Measurements from ENCODE around the gene MAP7D1.

The MAP7D1 gene

DNA sequence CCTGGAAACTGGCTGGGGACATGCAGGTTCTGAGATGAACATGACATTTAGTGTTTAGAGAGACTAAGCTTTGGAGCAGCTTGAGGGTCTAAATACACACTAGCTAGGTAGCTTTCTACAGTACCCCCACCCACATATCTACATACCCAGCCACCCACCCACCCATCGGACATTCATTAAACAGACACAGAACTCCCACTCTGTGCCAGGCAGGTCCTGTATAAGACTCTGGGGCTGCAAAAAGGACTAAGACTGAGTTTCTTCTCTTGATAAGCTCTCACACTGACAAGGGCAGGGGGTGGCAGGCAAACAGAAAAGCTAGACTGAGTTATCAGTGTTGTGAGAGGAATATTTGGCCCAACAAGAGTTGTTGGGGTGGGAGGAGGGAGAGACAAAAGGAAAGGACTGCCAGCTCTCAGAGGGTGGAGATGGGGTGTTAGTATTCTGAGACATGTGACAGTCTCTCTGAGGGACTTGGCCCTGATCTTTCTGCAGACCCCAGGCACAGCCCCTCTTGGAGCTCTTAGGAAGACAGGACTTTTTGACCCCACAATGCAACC is 6.8 kb downstream of the MAP7D1 start:
- DNase-seq (ENCODE audit: low read depth, low spot score): no peak
- no peak overlapping the region for H3K4me3 ChIP-seq (ENCODE audit: low read length)

DNA sequence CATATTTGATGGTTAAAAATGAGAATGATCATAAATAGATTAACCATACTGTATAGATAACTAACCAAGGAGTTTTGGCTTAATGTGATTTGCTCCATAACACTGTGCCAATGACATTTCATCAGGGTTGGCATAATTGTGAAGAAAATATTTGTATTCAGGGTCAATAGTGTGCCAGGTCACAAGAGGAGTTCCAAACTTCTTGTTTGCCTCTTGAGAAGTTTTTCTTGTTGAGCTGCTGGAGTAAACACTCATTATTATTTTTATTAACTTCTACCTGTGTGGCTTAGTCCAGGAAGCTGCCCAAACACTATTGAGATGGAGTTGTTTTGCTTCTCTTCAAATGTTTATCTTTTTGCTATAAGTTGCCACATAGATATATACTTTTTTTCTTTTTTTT is 7.5 kb downstream of the MAP7D1 start:
- no peak overlapping the region for H3K4me3 ChIP-seq (ENCODE audit: low read length)
- no peak for DNase-seq (ENCODE audit: low read depth, low spot score)

DNA sequence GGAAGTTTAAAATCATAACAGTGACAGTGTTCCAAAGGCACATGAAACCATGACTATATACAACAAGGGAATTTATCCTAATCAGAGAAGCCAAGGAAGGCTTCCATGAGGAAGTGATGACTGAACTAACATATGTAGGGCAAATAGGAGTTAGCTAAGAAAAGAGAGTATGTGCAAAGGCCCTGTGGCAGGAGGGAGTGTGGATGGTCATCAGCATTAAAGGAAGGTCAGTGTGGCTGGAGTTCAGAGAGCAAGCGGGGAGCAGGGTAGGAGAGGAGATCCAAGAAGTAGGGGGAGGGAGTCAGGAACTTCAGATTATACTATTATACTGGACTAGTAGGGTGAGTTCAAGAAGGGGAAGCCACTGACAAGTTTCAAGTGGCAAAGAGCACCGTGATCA is 8.4 kb downstream of the MAP7D1 start:
- no peak for DNase-seq (ENCODE audit: low read depth, low spot score)
- no peak overlapping the region for H3K4me3 ChIP-seq (ENCODE audit: low read length)

DNA sequence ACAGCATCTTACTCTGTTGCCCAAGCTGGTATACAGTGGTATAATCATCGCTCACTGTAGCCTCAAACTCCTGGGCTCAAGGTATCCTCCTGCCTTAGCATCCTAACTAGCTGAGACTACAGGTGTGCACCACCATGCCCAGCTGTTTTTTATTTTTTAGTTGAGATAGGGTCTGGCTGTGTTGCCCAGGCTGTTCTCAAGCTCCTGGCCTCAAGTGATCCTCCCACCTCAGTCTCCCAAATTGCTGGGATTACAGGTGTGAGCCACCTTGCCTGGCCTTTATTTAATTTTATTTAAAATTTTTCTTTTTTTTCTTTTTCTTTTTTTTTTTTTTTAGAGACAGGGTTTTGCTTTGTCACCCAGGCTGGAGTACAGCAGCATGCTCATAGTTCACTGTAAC is 9.2 kb downstream of the MAP7D1 start:
- DNase-seq (ENCODE audit: low read depth, low spot score): no peak
- H3K4me3 ChIP-seq (ENCODE audit: low read length): no peak overlapping the region

DNA sequence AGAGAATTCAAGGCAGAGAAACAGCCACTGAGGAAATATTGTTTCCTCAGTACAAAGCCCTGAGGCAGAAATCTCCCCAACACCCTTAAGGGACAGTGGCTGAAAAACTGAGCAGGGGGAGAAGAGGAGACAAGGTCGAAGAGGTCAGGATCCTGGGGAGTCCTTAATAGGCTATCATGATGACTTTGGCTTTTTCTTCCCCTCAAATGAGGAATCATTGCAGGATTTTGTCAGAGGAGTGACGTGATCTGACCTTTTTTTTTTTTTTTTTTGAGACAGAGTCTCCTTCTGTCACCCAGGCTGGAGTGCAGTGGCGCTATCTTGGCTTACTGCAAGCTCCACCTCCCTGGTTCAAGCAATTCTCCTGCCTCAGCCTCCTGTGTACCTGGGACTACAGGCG is 10.2 kb downstream of the MAP7D1 start:
- no peak overlapping the region for H3K4me3 ChIP-seq (ENCODE audit: low read length)
- no peak for DNase-seq (ENCODE audit: low read depth, low spot score)

DNA sequence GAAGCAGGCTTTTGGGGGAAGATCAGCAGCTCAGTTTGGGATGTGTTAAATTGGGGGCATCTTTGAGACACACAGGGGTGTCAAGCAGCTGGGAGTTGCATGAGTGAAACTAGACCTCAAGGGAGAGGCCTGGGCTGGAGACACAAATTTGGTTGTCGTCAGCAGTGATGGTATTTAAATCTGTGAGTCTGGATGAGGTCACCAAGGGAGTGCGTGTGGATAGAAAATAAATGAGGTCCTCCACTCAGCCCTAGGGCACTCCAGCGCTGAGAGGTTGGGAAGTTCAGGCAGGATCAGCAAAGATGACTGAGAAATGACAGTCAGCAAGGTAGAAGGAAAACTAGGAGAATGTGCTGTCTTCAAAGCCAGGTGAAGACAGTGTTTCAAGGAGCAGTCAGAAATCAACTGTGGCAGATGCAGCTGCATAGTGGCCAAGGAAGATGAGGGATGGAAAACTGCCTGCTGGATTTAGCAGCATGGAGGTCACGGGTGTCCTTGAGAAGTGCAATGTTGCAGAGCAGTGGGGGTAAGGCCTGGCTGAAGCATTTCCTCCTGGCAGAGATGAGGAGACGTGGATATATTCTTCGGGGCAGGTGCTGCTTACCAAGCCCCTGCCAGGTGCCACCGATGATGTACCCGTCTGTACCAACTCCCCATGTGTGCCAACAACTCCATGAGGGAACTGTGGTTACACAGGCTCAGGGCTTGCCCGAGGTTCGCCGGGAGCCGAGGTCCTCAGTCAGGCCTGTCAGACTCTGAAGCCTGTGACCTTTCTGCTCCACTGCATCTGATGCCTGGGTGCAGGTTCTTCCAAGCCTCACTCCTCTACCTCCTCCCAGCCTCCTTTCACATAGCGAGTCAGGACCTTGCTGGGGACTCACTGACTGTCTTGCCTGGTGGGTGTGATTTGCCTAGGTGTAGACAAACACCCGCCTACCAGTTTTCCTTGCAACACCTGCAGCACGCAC is 11.3 kb downstream of the MAP7D1 start:
- no peak for DNase-seq (ENCODE audit: low read depth, low spot score)
- H3K4me3 ChIP-seq (ENCODE audit: low read length): no peak overlapping the region

DNA sequence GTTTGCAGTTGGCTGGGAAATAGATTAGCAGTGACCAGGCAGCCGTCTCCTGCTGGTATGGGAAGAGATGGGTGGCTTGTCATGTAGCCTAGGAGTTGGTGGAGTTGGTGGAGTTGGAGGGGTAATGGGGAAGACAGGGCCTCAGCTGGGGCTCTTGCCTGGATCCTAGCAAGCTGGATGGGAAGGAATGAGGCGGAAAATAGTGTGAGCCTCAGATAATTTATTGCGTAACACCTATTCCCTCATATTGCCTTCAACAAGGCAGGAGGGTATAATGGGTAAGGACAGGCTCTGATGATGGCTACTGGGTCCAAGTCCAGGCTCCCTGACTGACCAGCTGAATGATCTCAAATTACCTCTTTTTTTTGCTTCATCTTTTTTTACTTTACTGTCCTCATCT is 12.6 kb downstream of the MAP7D1 start:
- DNase-seq (ENCODE audit: low read depth, low spot score): no peak
- H3K4me3 ChIP-seq (ENCODE audit: low read length): no peak overlapping the region

DNA sequence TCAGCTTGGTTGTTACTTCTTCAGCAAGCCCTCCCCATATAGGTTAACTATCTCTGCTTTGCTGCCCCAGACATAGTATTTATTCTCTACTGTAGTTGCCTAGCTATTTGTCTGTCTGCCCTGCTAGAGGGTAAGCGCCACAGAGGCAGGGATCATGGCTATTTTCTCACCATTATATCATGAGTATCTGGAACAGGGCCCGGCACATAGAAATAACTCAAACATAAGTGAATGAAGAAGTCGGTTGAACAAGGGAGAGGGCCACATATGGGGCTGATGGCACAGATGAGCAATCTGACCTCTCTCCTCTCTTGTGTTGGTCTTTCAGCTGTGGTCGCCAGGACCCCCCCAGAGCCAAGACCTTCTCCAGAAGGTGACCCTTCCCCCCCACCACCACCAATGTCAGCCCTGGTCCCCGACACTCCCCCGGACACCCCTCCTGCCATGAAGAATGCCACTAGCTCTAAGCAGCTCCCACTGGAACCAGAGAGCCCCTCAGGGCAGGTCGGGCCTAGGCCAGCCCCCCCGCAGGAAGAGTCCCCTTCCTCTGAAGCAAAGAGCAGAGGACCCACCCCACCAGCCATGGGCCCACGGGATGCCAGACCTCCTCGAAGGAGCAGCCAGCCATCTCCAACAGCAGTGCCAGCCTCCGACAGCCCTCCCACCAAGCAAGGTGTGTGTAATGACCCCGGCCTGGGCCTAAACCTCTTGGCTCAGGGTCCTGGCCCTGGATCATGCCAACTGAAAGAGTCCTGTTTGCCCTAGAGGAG is 14.9 kb downstream of the MAP7D1 start:
- no peak overlapping the region for H3K4me3 ChIP-seq (ENCODE audit: low read length)
- no peak for DNase-seq (ENCODE audit: low read depth, low spot score)

DNA sequence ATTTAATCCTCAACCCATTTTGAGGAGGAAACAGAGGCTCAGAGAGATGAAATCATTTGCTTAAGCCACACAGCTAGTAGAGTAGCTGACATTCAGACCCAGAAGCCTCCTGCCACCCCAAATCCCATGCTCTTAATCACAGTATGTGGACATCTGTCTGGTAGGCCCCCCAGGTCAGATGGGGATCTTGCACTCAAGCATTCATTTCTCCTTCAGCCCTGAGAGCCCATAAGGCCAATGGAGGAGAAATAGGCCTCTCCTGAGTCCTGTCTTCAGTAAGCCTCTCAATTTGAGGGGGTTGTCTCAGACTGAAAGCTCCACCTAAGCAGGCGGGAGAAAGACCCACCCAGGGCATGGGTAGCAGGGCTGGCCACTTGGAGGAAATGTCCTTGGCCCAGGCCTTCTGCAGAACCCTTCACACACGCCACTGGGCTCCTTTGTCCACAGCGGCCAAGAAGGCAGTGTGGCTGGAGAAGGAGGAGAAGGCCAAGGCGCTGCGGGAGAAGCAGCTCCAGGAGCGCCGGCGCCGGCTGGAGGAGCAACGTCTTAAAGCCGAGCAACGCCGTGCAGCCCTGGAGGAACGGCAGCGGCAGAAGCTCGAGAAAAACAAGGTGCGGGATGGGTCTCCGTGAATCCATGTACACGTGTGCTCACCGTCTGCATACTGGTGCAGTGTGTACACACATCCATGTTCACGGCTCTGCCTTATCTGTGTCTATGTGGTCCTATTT is 16.2 kb downstream of the MAP7D1 start:
- no peak overlapping the region for H3K4me3 ChIP-seq (ENCODE audit: low read length)
- DNase-seq (ENCODE audit: low read depth, low spot score): no peak

DNA sequence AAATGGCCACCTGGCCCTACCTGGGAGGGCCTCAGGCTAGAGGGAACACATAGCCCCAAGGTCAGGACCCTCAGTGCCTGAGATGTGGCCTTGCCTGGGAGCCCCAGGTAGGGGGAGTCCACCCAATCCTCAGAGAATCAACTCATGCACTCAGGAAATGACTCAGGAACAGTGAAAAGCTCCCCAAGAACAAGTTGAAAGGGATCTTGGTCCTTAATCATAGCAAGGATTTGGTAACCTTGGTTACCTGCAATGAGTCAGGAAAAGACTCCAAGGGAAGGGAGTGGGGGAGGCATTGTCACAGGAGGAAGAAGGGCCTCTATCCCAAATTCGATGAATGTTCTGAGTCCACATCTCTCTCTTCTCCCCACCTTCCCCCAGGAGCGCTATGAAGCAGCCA is 17.0 kb downstream of the MAP7D1 start:
- DNase-seq (ENCODE audit: low read depth, low spot score): no peak
- no peak overlapping the region for H3K4me3 ChIP-seq (ENCODE audit: low read length)

DNA sequence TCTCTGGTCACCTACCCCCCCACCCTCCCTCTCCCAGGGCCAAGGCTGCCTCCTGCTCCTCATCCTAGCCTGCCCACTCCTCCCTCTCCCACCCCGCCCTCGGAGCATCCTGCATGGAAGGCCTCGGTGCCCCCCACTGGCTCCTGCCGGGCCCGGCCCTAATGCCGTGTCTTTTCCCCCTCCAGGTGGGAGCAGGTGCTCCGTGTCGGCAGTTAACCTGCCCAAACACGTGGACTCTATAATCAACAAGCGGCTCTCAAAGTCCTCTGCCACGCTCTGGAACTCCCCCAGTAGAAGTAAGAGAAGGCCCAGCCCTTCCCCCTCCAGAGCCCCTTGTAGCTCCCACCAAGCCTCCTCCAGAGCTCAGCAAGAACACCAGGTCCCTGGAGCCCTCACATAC is 18.8 kb downstream of the MAP7D1 start:
- no peak overlapping the region for H3K4me3 ChIP-seq (ENCODE audit: low read length)

DNA sequence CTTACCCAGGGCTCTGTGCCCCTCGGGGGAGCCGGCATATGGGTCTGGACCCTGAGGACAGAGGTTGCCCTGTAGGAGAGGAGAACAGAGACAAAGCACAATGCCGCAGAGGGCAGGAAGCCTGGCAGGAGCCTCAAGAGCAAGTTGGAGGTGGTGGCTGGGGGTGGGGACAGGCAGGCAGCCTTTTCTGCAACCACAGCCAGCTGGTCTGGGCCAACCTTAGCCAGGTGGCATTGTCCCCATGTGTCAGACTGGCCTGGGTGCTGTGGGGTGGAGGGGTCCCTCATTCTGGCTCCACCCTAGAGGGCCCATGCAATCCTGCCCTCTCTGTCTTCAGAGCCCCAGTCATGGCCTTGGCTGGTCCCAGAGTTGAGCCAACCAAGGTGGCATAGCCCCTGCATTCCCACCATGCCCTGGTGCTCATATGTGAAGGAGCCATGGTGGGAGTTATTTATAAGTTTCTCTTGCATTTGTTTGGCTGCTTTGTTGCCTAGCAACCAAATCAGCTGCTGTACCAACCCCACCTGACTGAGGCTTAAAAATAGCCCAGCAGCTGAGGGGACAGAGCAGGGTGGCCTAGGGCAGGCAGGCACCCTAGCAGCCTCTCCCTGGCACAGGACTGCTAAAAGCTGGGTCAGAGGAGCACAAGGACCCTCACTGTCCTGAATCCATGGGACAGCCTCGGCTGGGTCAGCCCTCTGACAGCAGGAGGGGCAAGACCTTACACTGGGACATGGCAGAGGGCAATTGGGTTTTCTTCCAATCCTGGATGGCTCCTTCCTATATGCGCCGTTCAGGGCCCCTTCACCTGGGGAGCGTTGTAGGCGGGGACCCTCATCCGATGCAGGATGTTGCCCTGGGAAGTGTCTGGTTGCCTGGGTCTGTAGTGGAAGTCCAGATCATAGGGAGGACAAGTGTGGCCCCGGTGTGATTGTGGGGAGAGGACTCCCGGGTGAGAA is 19.5 kb downstream of the MAP7D1 start:
- no peak overlapping the region for H3K4me3 ChIP-seq (ENCODE audit: low read length)
- DNase-seq (ENCODE audit: low read depth, low spot score): no peak

More for the DNA sequence above, 18.8 kb downstream of the MAP7D1 start:
- DNase-seq (ENCODE audit: low read depth, low spot score): no peak

DNA sequence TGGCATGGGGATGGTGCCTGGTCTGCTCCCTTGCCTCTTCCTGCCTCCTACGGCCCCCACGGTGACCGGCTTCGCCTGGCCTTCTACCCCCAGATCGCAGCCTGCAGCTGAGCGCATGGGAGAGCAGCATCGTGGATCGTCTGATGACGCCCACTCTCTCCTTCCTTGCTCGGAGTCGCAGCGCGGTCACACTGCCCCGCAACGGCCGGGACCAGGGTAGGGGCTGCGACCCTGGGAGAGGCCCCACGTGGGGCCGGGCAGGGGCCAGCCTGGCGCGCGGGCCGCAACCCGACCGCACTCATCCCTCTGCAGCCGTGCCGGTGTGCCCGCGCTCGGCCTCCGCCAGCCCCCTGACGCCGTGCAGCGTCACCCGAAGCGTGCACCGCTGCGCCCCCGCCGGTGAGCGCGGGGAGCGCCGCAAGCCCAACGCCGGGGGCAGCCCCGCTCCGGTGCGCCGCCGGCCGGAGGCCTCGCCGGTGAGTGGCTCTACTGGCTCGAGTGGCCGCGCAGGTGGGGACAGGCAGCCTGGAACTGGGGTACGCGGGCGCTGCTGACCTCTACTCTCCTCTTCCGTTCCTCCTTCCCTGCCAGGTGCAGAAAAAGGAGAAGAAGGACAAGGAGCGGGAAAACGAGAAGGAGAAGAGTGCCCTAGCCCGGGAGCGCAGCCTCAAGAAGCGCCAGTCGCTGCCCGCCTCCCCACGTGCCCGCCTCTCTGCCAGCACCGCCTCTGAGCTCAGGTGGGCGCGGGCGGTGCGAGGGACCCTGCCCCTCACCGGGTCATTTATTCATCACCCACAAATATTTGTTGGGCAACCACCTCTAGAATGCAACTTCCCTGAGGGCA is 20.4 kb downstream of the MAP7D1 start:
- no peak for DNase-seq (ENCODE audit: low read depth, low spot score)
- no peak overlapping the region for H3K4me3 ChIP-seq (ENCODE audit: low read length)

DNA sequence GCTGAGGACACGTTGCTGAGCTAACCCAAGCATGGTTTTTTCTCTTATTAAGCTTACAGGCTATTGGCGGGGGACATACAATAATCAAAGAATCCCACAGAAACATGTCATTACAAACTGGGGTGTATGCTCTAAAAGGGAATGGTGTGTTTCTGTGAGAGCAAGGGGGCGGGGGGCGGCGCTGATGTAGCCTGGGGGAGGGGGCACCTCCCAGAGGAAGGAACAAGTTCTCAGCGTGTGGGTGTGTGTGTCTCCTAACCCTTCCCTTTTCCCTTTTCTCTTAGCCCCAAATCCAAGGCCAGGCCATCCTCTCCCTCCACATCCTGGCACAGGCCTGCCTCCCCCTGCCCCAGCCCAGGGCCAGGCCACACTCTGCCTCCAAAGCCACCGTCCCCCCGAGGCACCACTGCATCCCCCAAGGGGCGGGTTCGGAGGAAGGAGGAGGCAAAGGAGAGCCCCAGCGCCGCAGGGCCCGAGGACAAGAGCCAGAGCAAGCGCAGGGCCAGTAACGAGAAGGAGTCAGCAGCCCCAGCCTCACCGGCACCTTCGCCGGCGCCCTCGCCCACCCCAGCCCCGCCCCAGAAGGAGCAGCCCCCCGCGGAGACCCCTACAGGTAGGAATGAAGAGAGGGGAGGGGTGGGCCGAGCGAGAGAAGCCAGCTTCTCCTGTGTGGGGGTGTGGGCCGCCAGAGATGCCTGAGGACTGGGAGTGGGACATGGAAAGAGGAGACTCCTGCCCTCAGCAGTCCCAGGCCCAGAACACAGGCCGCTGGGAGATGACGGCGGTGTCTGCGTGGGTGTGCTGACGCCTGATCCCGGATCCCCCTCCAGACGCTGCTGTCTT is 21.9 kb downstream of the MAP7D1 start:
- DNase-seq (ENCODE audit: low read depth, low spot score): no peak
- no peak overlapping the region for H3K4me3 ChIP-seq (ENCODE audit: low read length)

DNA sequence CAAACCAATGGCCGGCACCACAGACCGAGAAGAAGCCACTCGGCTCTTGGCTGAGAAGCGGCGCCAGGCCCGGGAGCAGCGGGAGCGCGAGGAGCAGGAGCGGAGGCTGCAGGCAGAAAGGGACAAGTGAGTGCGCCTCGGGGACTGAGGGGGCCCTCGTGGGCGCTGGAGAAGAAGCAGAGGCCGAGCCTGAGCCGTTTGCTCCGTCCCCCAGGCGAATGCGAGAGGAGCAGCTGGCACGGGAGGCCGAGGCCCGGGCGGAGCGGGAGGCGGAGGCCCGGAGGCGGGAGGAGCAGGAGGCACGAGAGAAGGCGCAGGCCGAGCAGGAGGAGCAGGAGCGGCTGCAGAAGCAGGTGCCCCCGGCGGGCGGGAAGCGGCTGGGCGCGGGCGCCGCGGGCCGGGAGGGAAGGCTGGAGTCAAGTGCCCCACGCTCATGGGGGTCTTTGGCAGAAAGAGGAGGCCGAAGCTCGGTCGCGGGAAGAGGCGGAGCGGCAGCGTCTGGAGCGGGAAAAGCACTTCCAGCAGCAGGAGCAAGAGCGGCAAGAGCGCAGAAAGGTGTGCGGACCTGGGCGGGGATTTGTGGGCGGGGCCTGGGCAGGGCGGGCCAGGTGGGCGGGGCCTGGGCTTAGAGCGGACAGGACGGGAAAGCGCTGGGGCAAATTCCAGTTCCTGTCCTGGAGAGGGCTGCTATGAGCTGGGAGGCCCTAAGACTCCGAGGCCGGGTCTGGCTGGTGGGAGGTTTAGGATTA is 22.7 kb downstream of the MAP7D1 start:
- no peak for DNase-seq (ENCODE audit: low read depth, low spot score)
- H3K4me3 ChIP-seq (ENCODE audit: low read length): no peak overlapping the region

DNA sequence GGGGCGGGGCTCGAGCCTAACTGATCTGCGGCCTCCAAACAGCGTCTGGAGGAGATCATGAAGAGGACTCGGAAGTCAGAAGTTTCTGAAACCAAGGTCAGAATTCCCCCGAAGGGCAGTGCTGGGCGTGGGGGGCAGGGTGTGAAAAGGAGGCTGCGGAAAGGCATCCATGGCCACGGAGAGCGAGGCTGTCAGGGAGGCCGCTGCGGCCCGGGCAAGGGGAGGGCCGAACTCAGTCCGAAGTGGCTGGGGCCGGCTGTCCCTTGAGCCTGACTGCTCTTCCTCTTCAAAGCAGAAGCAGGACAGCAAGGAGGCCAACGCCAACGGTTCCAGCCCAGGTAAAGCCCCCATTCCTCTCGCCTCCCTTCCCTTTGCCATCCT is 23.2 kb downstream of the MAP7D1 start:
- DNase-seq (ENCODE audit: low read depth, low spot score): no peak
- H3K4me3 ChIP-seq (ENCODE audit: low read length): no peak overlapping the region

All from Jurkat, Clone E6-1 (cell line).